OCI-LY3 (cell line): ENCODE measurements around the gene ANXA4.

Experiments used
- H2AFZ ChIP-seq: fragments of 200-600, 300-600 bp; shearing (Covaris generic); 2 replicates; pipeline ENCODE4 v1.6.0; 2014; ENCODE audit warnings: antibody characterized with exemption, low read depth, low read length
- H3K27ac ChIP-seq: fragments of 200-600, 300-600 bp; sonication (generic); 2 replicates; pipeline ENCODE4 v1.5.1; 2014; ENCODE audit warnings: mild to moderate bottlenecking, low read length, moderate library complexity, mixed read lengths
- H3K27me3 ChIP-seq: fragments of 200-600, 300-600 bp; sonication (generic); 2 replicates; pipeline ENCODE4 v1.6.1; 2014; ENCODE audit warnings: low read depth, low read length, mixed read lengths
- H3K36me3 ChIP-seq: fragments of 200-600, 300-600 bp; sonication (generic); replicated peaks from 2 replicates; pipeline ENCODE3; 2014; ENCODE audit warnings: low read depth, low read length, mixed read lengths
- H3K4me1 ChIP-seq: fragments of 300-600, 200-600 bp; sonication (generic); 2 replicates; pipeline ENCODE4 v1.6.1; 2014; ENCODE audit warnings: low read length, mixed read lengths
- H3K4me2 ChIP-seq: fragments of 200-600, 300-600 bp; sonication (generic); 2 replicates; pipeline ENCODE4 v1.6.1; 2014; ENCODE audit warnings: low read length, mixed read lengths
- H3K4me3 ChIP-seq: fragments of 300-600, 200-600 bp; sonication (generic); 2 replicates; pipeline ENCODE4 v1.5.1; 2014; ENCODE audit warnings: antibody characterized with exemption, mild to moderate bottlenecking, low read length, moderate library complexity
- H3K79me2 ChIP-seq: fragments of 300-600, 200-600 bp; shearing (Covaris generic); 2 replicates; pipeline ENCODE4 v1.6.1; 2014; ENCODE audit warnings: mild to moderate bottlenecking, low read length, mixed read lengths
- H3K9ac ChIP-seq: fragments of 300-600, 200-600 bp; shearing (Covaris generic); 2 replicates; pipeline ENCODE4 v1.6.0; 2014; ENCODE audit warnings: mild to moderate bottlenecking, low read length, moderate library complexity
- H3K9me3 ChIP-seq: fragments of 200-600, 300-600 bp; shearing (Covaris generic); 2 replicates; pipeline ENCODE4 v1.6.1; 2014; ENCODE audit warnings: low read length, mixed read lengths; ENCODE audit not compliant: insufficient read depth
- H4K20me1 ChIP-seq: fragments of 200-600, 300-600 bp; sonication (generic); 2 replicates; pipeline ENCODE4 v1.6.1; 2016; ENCODE audit warnings: low read length, mixed read lengths; ENCODE audit not compliant: insufficient read depth
- EZH2phosphoT487 ChIP-seq: fragments of 200-600 bp; shearing (Covaris generic); IDR thresholded peaks from 2 replicates; pipeline ENCODE4 v1.6.1; 2018; ENCODE audit warnings: antibody characterized with exemption, mixed run types, low read depth
- TF ChIP-seq, protein P1 (sequence below): fragments of 200-600, 300-600 bp; sonication (generic); IDR thresholded peaks from 2 replicates; pipeline ENCODE4 v1.5.1; 2014; ENCODE audit warnings: antibody characterized with exemption, low read length, low read depth

ANXA4 gene

DNA sequence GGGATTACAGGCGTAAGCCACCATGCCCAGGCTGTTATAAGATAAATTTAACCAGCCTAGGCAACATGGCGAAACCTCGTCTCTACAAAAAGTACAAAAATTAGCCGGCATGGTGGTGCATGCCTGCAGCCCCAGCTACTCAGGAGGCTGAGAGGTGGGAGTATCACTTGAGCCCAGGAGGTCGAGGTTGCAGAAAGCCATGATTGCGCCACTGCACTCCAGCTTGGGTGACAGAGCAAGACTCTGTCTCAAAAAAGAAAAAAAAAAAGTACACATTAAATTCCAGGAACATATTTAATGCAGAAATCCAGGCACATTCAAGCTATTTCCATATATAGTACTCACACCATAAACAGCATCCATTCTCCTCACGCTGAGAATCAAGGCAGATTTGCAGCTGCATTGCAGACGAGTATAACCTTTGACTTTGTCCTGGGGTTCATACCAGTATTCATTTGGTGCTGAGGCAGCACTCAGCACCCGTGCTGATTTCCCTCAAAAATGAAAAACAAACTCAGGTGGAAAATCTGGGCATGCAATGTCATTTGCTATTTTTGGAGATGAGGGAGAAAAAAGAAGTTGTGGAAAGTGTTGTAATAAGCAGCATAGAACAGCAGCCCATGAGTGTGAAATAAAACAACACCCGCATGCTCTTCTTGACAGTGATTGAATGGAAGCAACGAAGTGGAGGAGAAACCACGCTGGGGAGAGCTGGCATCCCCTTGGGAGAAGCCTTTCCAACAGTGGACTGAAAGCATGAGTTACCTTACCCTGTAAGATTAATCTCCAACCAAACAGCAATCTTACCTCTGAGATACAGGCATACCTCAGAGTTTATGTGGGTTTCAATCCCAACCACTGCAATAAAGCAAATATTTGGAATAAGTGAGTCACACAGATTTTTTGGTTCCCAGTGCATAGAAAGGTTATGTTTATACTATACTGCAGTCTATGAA is 46.8 kb upstream of the ANXA4 start:
- H3K79me2 ChIP-seq: no peaks in the 10 kb centered on the region
- no peaks in the 10 kb centered on the region for H3K4me1 ChIP-seq
- peaks cover 43% of the 10 kb centered on the region for H3K27me3 ChIP-seq
- no peaks in the 10 kb centered on the region for H3K36me3 ChIP-seq
- TF ChIP-seq, protein P1, sequence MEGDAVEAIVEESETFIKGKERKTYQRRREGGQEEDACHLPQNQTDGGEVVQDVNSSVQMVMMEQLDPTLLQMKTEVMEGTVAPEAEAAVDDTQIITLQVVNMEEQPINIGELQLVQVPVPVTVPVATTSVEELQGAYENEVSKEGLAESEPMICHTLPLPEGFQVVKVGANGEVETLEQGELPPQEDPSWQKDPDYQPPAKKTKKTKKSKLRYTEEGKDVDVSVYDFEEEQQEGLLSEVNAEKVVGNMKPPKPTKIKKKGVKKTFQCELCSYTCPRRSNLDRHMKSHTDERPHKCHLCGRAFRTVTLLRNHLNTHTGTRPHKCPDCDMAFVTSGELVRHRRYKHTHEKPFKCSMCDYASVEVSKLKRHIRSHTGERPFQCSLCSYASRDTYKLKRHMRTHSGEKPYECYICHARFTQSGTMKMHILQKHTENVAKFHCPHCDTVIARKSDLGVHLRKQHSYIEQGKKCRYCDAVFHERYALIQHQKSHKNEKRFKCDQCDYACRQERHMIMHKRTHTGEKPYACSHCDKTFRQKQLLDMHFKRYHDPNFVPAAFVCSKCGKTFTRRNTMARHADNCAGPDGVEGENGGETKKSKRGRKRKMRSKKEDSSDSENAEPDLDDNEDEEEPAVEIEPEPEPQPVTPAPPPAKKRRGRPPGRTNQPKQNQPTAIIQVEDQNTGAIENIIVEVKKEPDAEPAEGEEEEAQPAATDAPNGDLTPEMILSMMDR: no peak
- no peak for TF ChIP-seq EZH2phosphoT487
- no peaks in the 10 kb centered on the region for H3K9me3 ChIP-seq
- H3K27ac ChIP-seq: no peak overlapping the region
- H3K4me3 ChIP-seq: no peak overlapping the region
- H3K9ac ChIP-seq: no peak overlapping the region
- no peak overlapping the region for H2AFZ ChIP-seq
- no peak overlapping the region for H3K4me2 ChIP-seq
- H4K20me1 ChIP-seq: no peaks in the 10 kb centered on the region

DNA sequence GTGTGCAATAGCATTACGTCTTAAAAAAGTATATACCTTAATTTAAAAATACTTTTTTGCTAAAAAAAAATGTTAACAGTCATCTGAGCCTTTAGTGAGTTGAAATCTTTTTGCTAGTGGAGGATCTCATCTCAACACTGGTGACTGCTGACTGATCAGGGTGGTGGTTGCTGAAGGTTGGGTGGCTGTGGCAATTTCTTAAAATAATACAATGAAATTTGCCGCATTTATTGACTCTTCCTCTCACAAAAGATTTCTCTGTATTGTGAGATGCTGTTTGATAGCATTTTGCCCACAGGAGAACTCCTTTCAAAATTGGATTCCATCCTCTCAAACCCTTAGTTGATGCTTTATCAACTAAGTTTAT is 46.1 kb upstream of the ANXA4 start:
- H3K27ac ChIP-seq: no peak overlapping the region
- TF ChIP-seq, protein P1: no peak
- H3K9ac ChIP-seq: no peak overlapping the region
- peaks cover 42% of the 10 kb centered on the region for H3K27me3 ChIP-seq
- H2AFZ ChIP-seq: no peak overlapping the region
- H3K4me2 ChIP-seq: no peak overlapping the region
- no peaks in the 10 kb centered on the region for H3K9me3 ChIP-seq
- H3K4me3 ChIP-seq: no peak overlapping the region
- no peaks in the 10 kb centered on the region for H3K4me1 ChIP-seq
- no peaks in the 10 kb centered on the region for H3K36me3 ChIP-seq
- H3K79me2 ChIP-seq: no peaks in the 10 kb centered on the region
- H4K20me1 ChIP-seq: no peaks in the 10 kb centered on the region

DNA sequence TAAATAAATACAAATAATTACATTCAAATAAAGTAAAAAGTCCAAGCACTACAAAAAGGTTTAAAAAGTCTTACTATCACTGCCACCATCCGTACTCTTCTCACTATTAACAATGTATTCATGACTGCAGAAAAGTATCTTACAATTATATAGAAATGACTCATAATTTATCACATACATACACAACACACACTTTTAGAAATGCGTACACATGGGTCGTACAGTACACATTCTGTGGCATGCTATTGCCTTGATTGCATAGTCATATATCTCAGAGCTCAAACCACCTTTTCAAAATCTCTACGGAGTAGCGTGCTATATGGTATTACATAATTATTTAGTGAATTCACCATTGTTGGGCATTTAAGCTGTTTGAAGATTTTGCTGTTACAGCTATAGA is 41.6 kb upstream of the ANXA4 start:
- Histone ChIP-seq H3K9me3 (no peaks in the 10 kb centered on the region), H3K36me3 (no peaks in the 10 kb centered on the region), H3K4me1 (peaks cover 4% of the 10 kb centered on the region; the same call in 1 of the 2 replicates), H3K27me3 (peaks cover 55% of the 10 kb centered on the region), H3K9ac (no peak overlapping the region), H3K4me3 (no peak overlapping the region), H3K79me2 (no peaks in the 10 kb centered on the region), H3K27ac (no peak overlapping the region), H3K4me2 (no peak overlapping the region), H2AFZ (no peak overlapping the region), H4K20me1 (no peaks in the 10 kb centered on the region)
- no peak for TF ChIP-seq EZH2phosphoT487
- TF ChIP-seq, protein P1: no peak

DNA sequence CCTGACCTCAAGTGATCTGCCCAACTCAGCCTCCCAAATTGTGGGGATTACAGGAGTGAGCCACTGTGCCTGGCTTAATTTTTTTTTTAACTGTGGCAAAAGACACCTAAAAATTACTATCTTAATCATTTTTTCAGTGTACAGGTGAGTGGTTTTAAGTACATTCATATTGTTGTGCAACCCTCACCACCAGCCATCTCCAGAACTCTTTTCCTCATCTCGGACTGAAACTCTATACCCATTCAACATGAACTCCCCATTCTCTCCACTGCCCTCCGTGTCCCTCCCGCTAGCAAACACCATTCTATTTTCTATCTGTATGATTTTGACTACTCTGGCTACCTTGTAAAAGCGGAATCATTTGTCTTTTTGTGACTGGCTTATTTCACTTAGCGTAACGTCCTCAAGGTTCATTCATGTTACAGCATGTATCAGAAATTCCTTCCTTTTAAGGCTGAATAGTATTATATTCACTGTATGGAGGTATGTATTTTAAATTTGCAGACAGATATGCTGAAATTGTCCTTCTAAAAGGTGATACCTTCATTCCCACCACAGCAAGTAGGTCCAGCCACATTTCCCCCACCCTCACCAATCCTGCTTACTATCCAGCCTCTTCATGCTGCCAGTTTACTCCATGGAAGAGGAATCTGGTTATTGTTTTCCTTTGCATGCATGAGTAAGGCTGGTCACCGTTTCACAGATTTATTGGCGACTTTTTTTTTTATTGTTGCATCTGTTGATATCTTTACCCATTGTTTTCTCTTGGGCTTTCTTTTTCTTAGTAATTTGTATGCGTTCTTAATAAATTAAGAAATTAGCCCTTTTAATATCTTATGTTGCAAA is 40.6 kb upstream of the ANXA4 start:
- Histone ChIP-seq H3K4me1 (peaks cover 4% of the 10 kb centered on the region; the same call in 1 of the 2 replicates), H3K27me3 (peaks cover 47% of the 10 kb centered on the region), H4K20me1 (no peaks in the 10 kb centered on the region), H3K4me3 (no peak overlapping the region), H3K4me2 (no peak overlapping the region), H3K79me2 (no peaks in the 10 kb centered on the region), H3K27ac (no peak overlapping the region), H3K36me3 (no peaks in the 10 kb centered on the region), H3K9me3 (no peaks in the 10 kb centered on the region), H2AFZ (no peak overlapping the region), H3K9ac (no peak overlapping the region)
- TF ChIP-seq, protein P1: no peak
- TF ChIP-seq EZH2phosphoT487: no peak
